Kasumi-1 (cell line): Measurements from ENCODE around the gene PPFIA1.
"Not testable (repeated sequence)": the region's sequence is repeated elsewhere in the genome, so short reads cannot be mapped to it uniquely, and the experiment has no call there.

ENCODE experiments used
- DNase-seq, 2 experiments: peaks; one replicate each; lab custom pipeline; 2025; lab: John Stamatoyannopoulos, UW

Gene PPFIA1

GRCh38 chr11:70394211-70394950, 123.9 kb downstream of the PPFIA1 start:
- no peak for DNase-seq

- peak; percentile 26 to 42 for DNase-seq
Observed at GRCh38 chr11:70397336-70397982, 127.0 kb downstream of the PPFIA1 start.

GRCh38 chr11:70397983-70398833, 127.7 kb downstream of the PPFIA1 start, which contains the start of gene CTTN:
CTTN (plus strand) TSS chr11:70398529; CDS start chr11:70407298, 8,769 bp downstream.
- peak; percentile 36 to 63 for DNase-seq

GRCh38 chr11:70398834-70399680, 128.6 kb downstream of the PPFIA1 start:
- peak; percentile 13 to 32 for DNase-seq

- DNase-seq = peak; percentile 36 to 37
Observed at GRCh38 chr11:70399681-70400112, 129.2 kb downstream of the PPFIA1 start.

GRCh38 chr11:70400643-70401042, 130.2 kb downstream of the PPFIA1 start:
- DNase-seq = no peak

- no peak for DNase-seq
Observed at GRCh38 chr11:70402016-70402415, 131.5 kb downstream of the PPFIA1 start.

- no peak for DNase-seq
Observed at GRCh38 chr11:70402685-70403084, 132.2 kb downstream of the PPFIA1 start.

- DNase-seq = no peak
Observed at GRCh38 chr11:70404244-70404643, 133.8 kb downstream of the PPFIA1 start.

GRCh38 chr11:70405679-70406395, 135.3 kb downstream of the PPFIA1 start:
- DNase-seq = no peak

GRCh38 chr11:70407121-70407520, 136.6 kb downstream of the PPFIA1 start:
- no peak for DNase-seq

- no peak for DNase-seq
Observed at GRCh38 chr11:70407814-70408213, 137.3 kb downstream of the PPFIA1 start.

- not testable (repeated sequence) for DNase-seq
Observed at GRCh38 chr11:70408326-70408725, 137.8 kb downstream of the PPFIA1 start.

- no peak for DNase-seq
Observed at GRCh38 chr11:70409437-70409836, 138.9 kb downstream of the PPFIA1 start.

GRCh38 chr11:70409871-70410270, 139.4 kb downstream of the PPFIA1 start:
- DNase-seq = no peak

GRCh38 chr11:70410276-70411205, 140.1 kb downstream of the PPFIA1 start:
- no peak for DNase-seq

- no peak for DNase-seq
Observed at GRCh38 chr11:70411713-70412452, 141.4 kb downstream of the PPFIA1 start.

GRCh38 chr11:70413151-70413550, 142.7 kb downstream of the PPFIA1 start:
- DNase-seq = no peak
